IMR-90 (cell line): ENCODE results near the gene DPF1. TPM values are rescaled to one million over a fixed set of nuclear protein-coding genes. Genes with fewer than 3 reads are reported as not detected.

Source experiments
- ATAC-seq: fragments of 200-7000 bp; cut with Tn5 transposase; 2 replicates; pipeline ENCODE4 v1.9.1; 2020; ENCODE audit warnings: low read depth, mild to moderate bottlenecking, moderate library complexity
- BruUV-seq: library from RNA; stranded (reverse); fragments of 400-500 nt; replicated peaks from 2 replicates; lab custom pipeline; 2021; lab: Mats Ljungman, UMichigan
- CTCF ChIA-PET: fragments of 300-600 bp; formaldehyde crosslinking; extraction: SDS; loops from one replicate; lab custom pipeline; 2021; ENCODE audit warnings: antibody characterized with exemption; lab: Yijun Ruan, JAX
- POLR2A ChIA-PET: fragments of 300-600 bp; sonication (Branson Sonifier 250); formaldehyde crosslinking; loops from one replicate; lab custom pipeline; 2022; ENCODE audit warnings: antibody characterized with exemption; ENCODE audit not compliant: unreplicated experiment; lab: Charles Lee
- DNase-seq: peaks from one replicate; pipeline ENCODE4 v3.0.0; 2013
- H2AFZ ChIP-seq: replicated peaks from 2 replicates; pipeline ENCODE3; 2013; ENCODE audit warnings: low read length, mild to moderate bottlenecking; ENCODE audit not compliant: poor library complexity
- H2AK5ac ChIP-seq: 2 replicates; pipeline ENCODE4 v1.6.1; 2013; ENCODE audit warnings: low read depth, low read length, inconsistent platforms
- H2AK9ac ChIP-seq: replicated peaks from 2 replicates; pipeline ENCODE3; 2013; ENCODE audit warnings: mild to moderate bottlenecking, low read depth, low read length, moderate library complexity; ENCODE audit not compliant: poor library complexity
- H2BK120ac ChIP-seq: 2 replicates; pipeline ENCODE4 v1.6.1; 2013; ENCODE audit warnings: low read depth, low read length, inconsistent platforms
- H2BK15ac ChIP-seq: 3 replicates; pipeline ENCODE4 v1.6.1; 2013; ENCODE audit warnings: low read depth, low read length, inconsistent platforms
- H2BK20ac ChIP-seq: 2 replicates; pipeline ENCODE4 v1.6.1; 2013; ENCODE audit warnings: low read depth, mild to moderate bottlenecking, inconsistent platforms, low read length, moderate library complexity
- H2BK5ac ChIP-seq: 2 replicates; pipeline ENCODE4 v1.6.1; 2013; ENCODE audit warnings: mild to moderate bottlenecking, low read depth, low read length, inconsistent platforms; ENCODE audit not compliant: poor library complexity, severe bottlenecking
- H3K14ac ChIP-seq: replicated peaks from 2 replicates; pipeline ENCODE4 v1.6.1; 2013; ENCODE audit warnings: low read depth, low read length, inconsistent platforms
- H3K18ac ChIP-seq: 2 replicates; pipeline ENCODE4 v1.6.1; 2013; ENCODE audit warnings: low read depth, low read length, control low read depth
- H3K23ac ChIP-seq: 2 replicates; pipeline ENCODE4 v1.6.1; 2013; ENCODE audit warnings: low read depth, low read length, inconsistent platforms
- H3K27ac ChIP-seq: 2 replicates; pipeline ENCODE4 v1.5.1; 2013; ENCODE audit warnings: mild to moderate bottlenecking, control low read depth, low read length; ENCODE audit not compliant: insufficient read depth
- H3K27me3 ChIP-seq: 2 replicates; pipeline ENCODE4 v1.6.1; 2013; ENCODE audit warnings: low read length; ENCODE audit not compliant: control insufficient read depth, insufficient read depth
- H3K36me3 ChIP-seq: 2 replicates; pipeline ENCODE4 v1.6.1; 2013; ENCODE audit warnings: low read length, mixed read lengths; ENCODE audit not compliant: control insufficient read depth, insufficient read depth
- H3K4ac ChIP-seq: 2 replicates; pipeline ENCODE4 v1.6.1; 2013; ENCODE audit warnings: low read depth, low read length, inconsistent platforms
- H3K4me1 ChIP-seq: 2 replicates; pipeline ENCODE4 v1.6.1; 2013; ENCODE audit warnings: low read length, mixed read lengths; ENCODE audit not compliant: control insufficient read depth, insufficient read depth
- H3K4me2 ChIP-seq: 2 replicates; pipeline ENCODE4 v1.6.1; 2013; ENCODE audit warnings: low read depth, mild to moderate bottlenecking, control low read depth, low read length, moderate library complexity
- H3K4me3 ChIP-seq: 2 replicates; pipeline ENCODE4 v1.5.1; 2013; ENCODE audit warnings: low read depth, mild to moderate bottlenecking, control low read depth, low read length, moderate library complexity; ENCODE audit not compliant: insufficient read depth
- H3K56ac ChIP-seq: 2 replicates; pipeline ENCODE4 v1.6.1; 2013; ENCODE audit warnings: low read length, inconsistent platforms; ENCODE audit not compliant: insufficient read depth; ENCODE audit errors: extremely low read depth
- H3K79me1 ChIP-seq, 2 experiments: 2 replicates each; pipeline ENCODE4 v1.6.1; 2013; ENCODE audit warnings: low read length in 2 of 2, inconsistent platforms in 1 of 2, low read depth in 1 of 2
- H3K9ac ChIP-seq: 2 replicates; pipeline ENCODE4 v1.6.1; 2013; ENCODE audit warnings: low read depth, low read length, control low read depth
- H3K9me1 ChIP-seq: 2 replicates; pipeline ENCODE4 v1.6.1; 2013; ENCODE audit warnings: low read length, inconsistent platforms; ENCODE audit not compliant: insufficient read depth
- H3K9me3 ChIP-seq: 2 replicates; pipeline ENCODE4 v1.6.1; 2013; ENCODE audit warnings: low read length; ENCODE audit not compliant: control insufficient read depth, insufficient read depth
- H4K20me1 ChIP-seq: 2 replicates; pipeline ENCODE4 v1.6.1; 2013; ENCODE audit warnings: low read length, inconsistent platforms; ENCODE audit not compliant: insufficient read depth
- H4K5ac ChIP-seq: 2 replicates; pipeline ENCODE4 v1.6.1; 2013; ENCODE audit warnings: mild to moderate bottlenecking, low read depth, low read length, control low read depth
- H4K8ac ChIP-seq, 2 experiments: 2 replicates each; pipeline ENCODE4 v1.6.1; 2013; ENCODE audit warnings: low read depth in 2 of 2, low read length in 2 of 2, control low read depth in 1 of 2, inconsistent platforms in 1 of 2
- H4K91ac ChIP-seq: 2 replicates; pipeline ENCODE4 v1.6.1; 2013; ENCODE audit warnings: low read depth, low read length, inconsistent platforms; ENCODE audit not compliant: insufficient read depth
- BHLHE40 ChIP-seq: fragments of 150-350 bp; IDR thresholded peaks from 2 replicates; pipeline ENCODE4 v1.6.1; 2016; ENCODE audit warnings: mild to moderate bottlenecking, low read depth, low read length
- CEBPB ChIP-seq: IDR thresholded peaks from 2 replicates; pipeline ENCODE4 v1.6.1; 2012; ENCODE audit warnings: low read depth, low read length, improper control_type of control experiment
- CHD1 ChIP-seq: IDR thresholded peaks from 2 replicates; pipeline ENCODE4 v1.6.1; 2012; ENCODE audit warnings: low read depth, low read length, improper control_type of control experiment
- CTCF ChIP-seq: conservative IDR thresholded peaks from 2 replicates; pipeline ENCODE4 v1.5.1; 2012; ENCODE audit warnings: mild to moderate bottlenecking, low read depth, low read length, improper control_type of control experiment
- FOS ChIP-seq: fragments of 150-350 bp; IDR thresholded peaks from 2 replicates; pipeline ENCODE4 v1.6.1; 2016; ENCODE audit warnings: low read depth, low read length
- MAFK ChIP-seq: IDR thresholded peaks from 2 replicates; pipeline ENCODE4 v1.6.1; 2012; ENCODE audit warnings: low read depth, low read length, improper control_type of control experiment
- MAZ ChIP-seq: IDR thresholded peaks from 2 replicates; pipeline ENCODE4 v1.6.1; 2012; ENCODE audit warnings: low read depth, mild to moderate bottlenecking, low read length, improper control_type of control experiment, moderate library complexity, borderline replicate concordance
- MXI1 ChIP-seq: IDR thresholded peaks from 2 replicates; pipeline ENCODE4 v1.6.1; 2012; ENCODE audit warnings: low read depth, mild to moderate bottlenecking, low read length, moderate library complexity, borderline replicate concordance
- NFE2L2 ChIP-seq: fragments of 150-350 bp; IDR thresholded peaks from 2 replicates; pipeline ENCODE4 v1.6.1; 2016; ENCODE audit warnings: low read depth, mild to moderate bottlenecking, low read length
- POLR2A ChIP-seq: IDR thresholded peaks from 2 replicates; pipeline ENCODE4 v1.6.1; 2012; ENCODE audit warnings: mild to moderate bottlenecking, low read depth, low read length
- RAD21 ChIP-seq: IDR thresholded peaks from 2 replicates; pipeline ENCODE4 v1.6.1; 2012; ENCODE audit warnings: low read length, improper control_type of control experiment
- RCOR1 ChIP-seq: IDR thresholded peaks from 2 replicates; pipeline ENCODE4 v1.6.1; 2012; ENCODE audit warnings: mild to moderate bottlenecking, low read length, improper control_type of control experiment; ENCODE audit not compliant: insufficient replicate concordance
- RFX5 ChIP-seq: IDR thresholded peaks from 2 replicates; pipeline ENCODE4 v1.8.0; 2012; ENCODE audit warnings: low read depth, mild to moderate bottlenecking, low read length, moderate library complexity
- SMC3 ChIP-seq: fragments of 150-350 bp; IDR thresholded peaks from 2 replicates; pipeline ENCODE4 v1.6.1; 2016; ENCODE audit warnings: low read depth, mild to moderate bottlenecking, antibody characterized with exemption, low read length, moderate library complexity
- USF2 ChIP-seq: fragments of 150-350 bp; IDR thresholded peaks from 2 replicates; pipeline ENCODE4 v1.6.1; 2017; ENCODE audit warnings: mild to moderate bottlenecking, antibody characterized with exemption, low read length, low read depth
- WGBS, 2 experiments: methylation state at CpG; one replicate each; pipeline versions ENCODE4 v1.1.5 to v1.1.7; 2013; ENCODE audit warnings: missing lambda C conversion rate in 2 of 2; ENCODE audit not compliant: insufficient read length in 1 of 2; ENCODE audit errors: extremely low coverage in 2 of 2; 5-methylcytosine and 5-hydroxymethylcytosine counted together
- dilution Hi-C: fragments of 300-500 bp; cut with HindIII; formaldehyde crosslinking; loops from one replicate; pipeline ENCODE4 v1.14.3; 2018; ENCODE audit warnings: low sequenced_read_pairs; ENCODE audit not compliant: unreplicated experiment
- in situ Hi-C: fragments of 300-500 bp; cut with MboI; formaldehyde crosslinking; loops from 3 replicates; pipeline ENCODE4 v1.14.3; 2019; ENCODE audit warnings: low sequenced_read_pairs, inconsistent platforms, mixed read lengths
- intact Hi-C: fragments of 100-400 bp; cut with micrococcal nuclease; formaldehyde crosslinking; loops from 2 replicates; pipeline ENCODE4 v1.10.0; 2022
- polyA plus RNA-seq, 3 experiments: library from polyadenylated mRNA; depleted of rRNA; stranded (reverse); fragments of >200 nt; gene quantifications; 2 replicates each; pipeline ENCODE4 v1.2.3, GENCODE V29; 2012; ENCODE audit warnings: low replicate concordance in 1 of 3
- total RNA-seq: library from RNA; depleted of rRNA; stranded (reverse); fragments of >200 nt; gene quantifications from 2 replicates; pipeline ENCODE4 v1.2.3, GENCODE V29; 2012

Gene DPF1
- total and polyA plus RNA-seq, 2 of the 4 experiments (the other 2 are of a cell fraction), result 3.2 to 5.5 TPM

GRCh38 chr19:38196948-38197656 lies 26.9 kb downstream of the DPF1 start:
- H3K4me1 ChIP-seq, result no peaks in the 10 kb centered on the region
- POLR2A ChIA-PET, result no interaction called here
- no peaks in the 10 kb centered on the region for H3K9me3 ChIP-seq
- peaks cover 6% of the 10 kb centered on the region; the same call in 1 of the 2 replicates for H3K9me1 ChIP-seq
- H2BK5ac ChIP-seq, result no peak overlapping the region
- no peak overlapping the region for H4K5ac ChIP-seq
- H3K27ac ChIP-seq, result no peak overlapping the region
- H4K91ac ChIP-seq, result no peak overlapping the region
- no TSS peak for BruUV-seq
- no peaks in the 10 kb centered on the region for H4K20me1 ChIP-seq
- intact Hi-C loops, result no loop called here
- in situ Hi-C loops, result no loop called here
- H3K14ac ChIP-seq, result no peak overlapping the region
- no peak overlapping the region for H3K4me2 ChIP-seq
- H3K79me1 ChIP-seq, result peaks cover 0 to 9% of the 10 kb centered on the region in 2 experiments; a peak in 1 of 4 replicates
- H2BK20ac ChIP-seq, result no peak overlapping the region
- H4K8ac ChIP-seq, result no peak overlapping the region
- no peak overlapping the region for H3K4me3 ChIP-seq
- CTCF ChIA-PET, result no interaction called here
- H3K56ac ChIP-seq, result no peak overlapping the region
- no peak for DNase-seq
- no peak overlapping the region for H3K23ac ChIP-seq
- TF ChIP-seq CEBPB (no peak), MAZ (no peak), BHLHE40 (no peak), RAD21 (no peak), SMC3 (no peak), CHD1 (no peak), FOS (no peak), NFE2L2 (no peak), RFX5 (no peak), MXI1 (no peak), USF2 (no peak), POLR2A (no peak), CTCF (no peak), MAFK (no peak), RCOR1 (no peak)
- ATAC-seq, result no peak
- H2AK5ac ChIP-seq, result no peak overlapping the region
- H2BK120ac ChIP-seq, result no peak overlapping the region
- peaks cover 18% of the 10 kb centered on the region for H3K36me3 ChIP-seq
- no peak overlapping the region for H3K18ac ChIP-seq
- no peak overlapping the region for H2AFZ ChIP-seq
- no peak overlapping the region for H3K4ac ChIP-seq
- H3K9ac ChIP-seq, result no peak overlapping the region
- no peak overlapping the region for H2BK15ac ChIP-seq
- 94% methylated on average over 15 of the region's 23 CpGs; no CpG with 5 or more reads in 1 of the 2 experiments for WGBS, 2 experiments
- H3K27me3 ChIP-seq, result no peaks in the 10 kb centered on the region
- dilution Hi-C loops, result no loop called here
- no peak overlapping the region for H2AK9ac ChIP-seq
